Esophagus mucosa (tissue), 1 donor: ENCODE data around the gene MGMT. TPM values are rescaled to one million over a fixed set of nuclear protein-coding genes. Genes with fewer than 3 reads are reported as not detected.

Source experiments
- ATAC-seq: fragments of 200-7000 bp; cut with Tn5 transposase; one replicate; pipeline ENCODE4 v1.9.1; 2020
- total RNA-seq: library from RNA; stranded (reverse); gene quantifications from one replicate; pipeline ENCODE4 v1.2.4, GENCODE V29; 2023
- donor health status: DM: yes; HTN: yes; CAD: no.

The MGMT gene
- total RNA-seq, 1 donor from 2014 or later: 16.5 TPM

DNA sequence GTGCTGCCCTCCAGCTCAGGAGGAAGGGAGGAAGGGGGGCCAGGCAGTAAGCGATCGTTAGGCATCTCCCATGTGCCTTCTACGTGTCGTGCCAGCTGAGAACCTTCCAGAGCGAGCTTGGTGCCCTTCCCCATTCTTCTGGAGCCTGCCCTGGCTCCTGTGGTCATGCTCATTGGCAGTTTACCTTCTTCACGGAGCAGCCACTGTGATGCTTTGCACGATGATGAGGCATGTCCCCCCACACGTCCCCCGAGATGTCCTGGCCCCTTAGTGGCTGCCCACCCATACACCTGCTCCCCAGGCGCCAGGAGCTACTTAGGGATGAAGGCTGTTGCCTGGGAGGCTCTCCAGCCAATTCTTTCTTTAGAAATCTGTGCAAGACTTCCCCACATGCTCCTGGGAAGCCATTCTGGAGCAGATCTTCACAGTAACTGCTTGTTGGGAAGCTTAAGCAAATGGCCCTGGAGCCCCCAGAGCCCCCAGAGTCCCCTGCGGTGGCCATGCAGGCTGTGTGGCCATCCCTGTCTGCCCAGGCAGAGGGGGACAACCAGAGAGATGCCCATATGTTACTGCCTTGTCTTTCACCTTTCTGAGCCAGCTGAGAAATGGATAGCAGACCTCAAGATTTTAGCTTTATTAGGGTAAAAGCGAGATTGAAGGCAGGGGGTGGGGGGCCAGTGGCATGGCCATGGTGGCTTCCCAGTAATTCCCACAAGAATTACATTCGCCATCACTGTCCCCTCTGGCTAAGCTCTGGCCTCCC, 298.0 kb downstream of the MGMT start:
- no peak for ATAC-seq

DNA sequence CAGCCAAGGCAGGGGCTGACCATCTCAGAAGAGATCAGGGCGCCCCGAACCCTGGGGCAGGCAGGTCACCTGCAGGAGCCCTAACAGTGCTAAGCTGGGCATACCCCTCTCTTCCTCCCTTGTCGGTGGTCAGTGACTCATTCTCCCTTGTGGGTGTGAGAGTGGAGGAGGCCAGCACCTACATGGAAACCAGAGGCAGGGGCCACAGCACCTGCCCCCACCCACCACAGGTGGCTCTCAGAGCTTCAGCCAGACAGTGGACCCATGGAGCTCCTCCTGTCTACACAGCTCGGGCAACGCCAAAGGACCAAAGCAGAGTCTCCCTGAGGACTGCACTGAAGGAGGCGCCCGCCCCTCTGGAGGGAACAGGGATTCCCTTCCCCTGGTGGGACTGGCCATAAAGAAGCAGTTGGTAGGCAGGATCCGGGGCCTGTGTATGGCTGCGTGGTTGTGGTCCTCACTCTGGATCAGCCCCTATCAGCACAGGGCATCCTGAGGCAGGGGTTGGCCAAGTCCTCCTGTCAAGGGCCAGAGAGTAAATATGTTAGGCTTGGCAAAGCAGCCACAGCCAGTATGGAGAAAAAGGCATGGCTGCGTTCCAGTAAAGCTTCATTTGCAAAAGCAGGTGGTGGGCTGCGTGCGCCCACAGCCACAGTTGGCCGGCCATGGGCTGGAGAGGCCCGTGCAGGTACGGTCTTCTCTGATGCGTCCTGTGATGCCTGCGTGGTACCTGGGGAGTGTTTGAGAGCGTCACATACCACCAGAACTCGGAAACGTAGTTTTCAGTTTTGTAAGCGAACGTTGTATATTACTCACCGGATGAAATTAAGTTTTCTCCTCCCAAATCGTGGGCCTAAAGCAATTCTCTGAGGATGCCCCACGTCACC, 298.9 kb downstream of the MGMT start:
- no peak for ATAC-seq

DNA sequence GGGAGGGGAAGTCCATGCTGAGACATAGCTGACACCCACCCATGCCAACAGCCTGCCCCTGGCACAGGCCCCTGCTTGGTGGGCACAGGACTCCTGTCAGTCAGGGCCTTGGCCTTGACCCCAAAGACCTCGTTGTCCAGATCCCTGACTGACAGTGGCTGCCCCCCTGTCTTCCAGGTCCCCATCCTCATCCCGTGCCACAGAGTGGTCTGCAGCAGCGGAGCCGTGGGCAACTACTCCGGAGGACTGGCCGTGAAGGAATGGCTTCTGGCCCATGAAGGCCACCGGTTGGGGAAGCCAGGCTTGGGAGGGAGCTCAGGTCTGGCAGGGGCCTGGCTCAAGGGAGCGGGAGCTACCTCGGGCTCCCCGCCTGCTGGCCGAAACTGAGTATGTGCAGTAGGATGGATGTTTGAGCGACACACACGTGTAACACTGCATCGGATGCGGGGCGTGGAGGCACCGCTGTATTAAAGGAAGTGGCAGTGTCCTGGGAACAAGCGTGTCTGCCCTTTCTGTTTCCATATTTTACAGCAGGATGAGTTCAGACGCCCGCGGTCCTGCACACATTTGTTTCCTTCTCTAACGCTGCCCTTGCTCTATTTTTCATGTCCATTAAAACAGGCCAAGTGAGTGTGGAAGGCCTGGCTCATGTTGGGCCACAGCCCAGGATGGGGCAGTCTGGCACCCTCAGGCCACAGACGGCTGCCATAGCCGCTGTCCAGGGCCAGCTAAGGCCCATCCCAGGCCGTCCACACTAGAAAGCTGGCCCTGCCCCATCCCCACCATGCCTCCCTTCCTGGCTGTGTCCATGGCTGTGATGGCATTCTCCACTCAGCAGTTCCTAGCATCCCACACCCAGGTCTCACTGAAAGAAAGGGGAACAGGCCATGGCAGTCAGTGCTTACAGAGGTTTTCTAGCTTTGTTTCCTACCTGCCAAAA, 299.8 kb downstream of the MGMT start:
- no peak for ATAC-seq

DNA sequence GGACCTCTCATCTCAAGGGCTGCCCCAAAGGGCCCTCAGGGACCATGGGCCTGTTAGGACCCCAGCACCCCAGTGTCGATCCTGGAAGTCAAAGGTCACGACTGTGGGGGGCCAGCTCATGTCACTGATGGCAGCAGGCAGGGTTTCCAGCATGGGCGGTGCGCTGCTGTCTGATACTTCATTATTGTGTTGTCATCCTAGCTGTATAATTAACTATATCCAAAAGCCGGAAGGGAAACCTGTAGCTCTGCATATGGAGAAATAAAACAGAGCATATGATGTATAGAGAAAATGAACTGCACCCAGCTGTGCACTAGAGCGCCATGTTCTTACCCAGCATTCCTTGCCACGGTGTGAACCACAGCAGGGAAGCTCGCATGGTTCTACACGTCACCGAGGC, 300.7 kb downstream of the MGMT start:
- no peak for ATAC-seq

DNA sequence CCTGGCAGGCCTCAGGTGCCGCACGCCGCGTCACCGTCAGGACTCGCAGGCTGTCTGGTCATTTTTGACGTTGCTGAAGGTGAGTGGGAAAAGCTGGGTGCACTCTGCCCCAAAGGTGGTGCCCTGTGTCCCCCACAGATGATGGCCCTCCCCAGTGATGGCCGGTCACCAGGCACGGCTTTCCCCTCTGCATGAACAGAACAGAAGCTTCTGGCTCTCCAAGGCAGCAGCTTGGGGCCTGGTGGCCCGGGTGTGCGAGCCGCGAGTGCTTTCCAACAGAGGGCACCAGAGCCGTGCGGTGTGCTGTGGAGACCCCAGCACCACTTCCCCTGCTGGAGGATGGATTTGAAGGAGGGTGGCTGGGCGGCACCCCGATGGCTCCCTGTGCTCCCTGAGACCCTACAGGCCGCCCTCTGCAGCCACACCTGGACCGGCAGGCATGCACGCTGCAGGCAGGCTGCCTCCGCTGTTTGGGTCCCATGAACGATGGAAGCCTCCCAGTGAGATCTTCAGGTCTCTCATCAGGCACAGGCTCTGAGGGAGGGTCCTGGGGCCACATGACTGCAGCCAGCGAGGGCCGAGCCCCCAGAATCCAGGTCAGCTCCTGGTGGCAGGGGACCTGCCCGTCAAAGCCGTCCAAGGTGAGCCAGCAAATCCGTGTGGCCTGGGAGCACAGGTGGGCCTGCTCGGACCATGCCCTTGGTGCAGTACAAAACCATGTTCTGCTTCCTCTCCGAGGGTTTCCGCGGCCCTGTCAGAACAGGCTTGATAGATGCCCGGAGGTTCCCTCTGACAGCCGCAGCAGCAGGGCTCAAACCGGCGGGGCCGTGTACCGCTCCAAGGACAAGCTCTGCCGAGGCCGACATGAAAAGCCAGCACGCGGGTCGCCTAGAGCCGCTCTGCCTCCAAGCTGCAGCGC, 301.7 kb downstream of the MGMT start:
- ATAC-seq: no peak

DNA sequence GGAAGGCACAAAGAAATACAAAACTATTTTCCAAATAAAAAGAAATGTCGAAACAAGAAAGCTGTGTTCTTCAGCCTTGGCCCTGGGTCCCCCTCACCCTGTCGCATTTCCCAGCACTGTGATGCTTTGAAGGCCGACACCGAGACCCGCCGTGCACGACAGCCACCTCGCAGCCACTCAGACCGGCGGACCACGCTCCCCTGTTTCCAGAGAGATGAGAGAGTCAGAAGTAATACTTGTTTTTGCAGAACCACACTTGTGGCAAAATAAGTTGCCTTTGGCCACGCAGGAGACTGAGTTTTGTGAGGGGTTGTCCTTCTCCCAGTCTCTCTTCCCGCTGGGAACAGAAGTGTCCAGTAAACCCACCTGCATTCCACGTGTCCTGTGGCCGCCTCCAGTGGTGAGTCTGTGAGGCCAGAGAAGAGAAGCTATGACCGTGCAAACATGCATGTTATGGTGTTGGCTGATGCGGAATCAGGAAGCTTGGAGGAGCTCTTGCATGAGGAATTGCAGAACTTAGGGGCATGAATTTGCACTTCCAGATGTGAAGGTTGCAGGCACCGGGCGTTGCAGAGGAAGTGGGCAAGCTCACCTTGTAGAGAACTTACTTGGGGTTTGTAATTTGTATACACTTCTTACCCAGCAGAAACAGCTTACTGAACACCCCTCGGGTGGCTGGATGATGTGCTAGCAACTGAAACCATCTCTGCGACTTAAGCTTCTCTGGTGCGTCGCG, 302.5 kb downstream of the MGMT start:
- no peak for ATAC-seq

DNA sequence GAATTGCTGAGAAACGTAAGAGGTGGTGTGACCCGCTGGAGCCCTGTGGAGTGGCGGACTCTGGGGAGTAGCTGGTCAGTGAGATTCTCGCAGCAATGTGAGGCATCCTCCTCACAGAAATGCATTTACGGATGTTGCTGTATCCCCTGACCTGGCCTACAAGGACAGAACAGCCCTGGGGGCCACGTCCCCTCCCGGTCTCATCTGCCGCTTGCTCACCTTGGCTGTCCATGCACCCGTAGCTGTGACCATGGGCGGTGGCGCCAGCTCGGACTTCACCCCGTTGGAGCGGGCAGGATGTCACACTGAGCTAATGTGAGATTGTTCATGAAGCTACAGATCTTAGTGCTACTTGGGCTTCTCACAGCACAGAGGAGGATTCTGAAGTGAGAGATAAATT, 303.2 kb downstream of the MGMT start:
- no peak for ATAC-seq

DNA sequence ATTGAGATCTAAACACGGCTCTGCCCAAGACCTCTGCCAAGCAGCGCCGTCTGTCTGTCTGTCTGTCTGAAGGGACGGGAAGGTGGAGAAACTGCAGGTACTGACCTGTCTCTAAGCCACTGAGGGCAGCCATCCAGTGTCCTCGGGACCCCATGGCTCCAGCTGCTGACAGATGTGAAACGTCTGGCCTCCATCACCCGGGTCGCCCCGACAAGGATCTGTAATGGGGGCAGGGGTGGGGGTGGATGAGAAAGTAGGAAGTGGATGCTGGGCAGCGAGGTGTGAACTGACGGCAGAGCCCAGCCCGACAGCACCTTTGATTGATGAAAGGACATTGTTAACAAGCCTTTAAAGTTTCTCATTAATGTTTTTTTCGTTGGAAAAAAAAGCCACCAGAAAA, 304.0 kb downstream of the MGMT start:
- no peak for ATAC-seq

DNA sequence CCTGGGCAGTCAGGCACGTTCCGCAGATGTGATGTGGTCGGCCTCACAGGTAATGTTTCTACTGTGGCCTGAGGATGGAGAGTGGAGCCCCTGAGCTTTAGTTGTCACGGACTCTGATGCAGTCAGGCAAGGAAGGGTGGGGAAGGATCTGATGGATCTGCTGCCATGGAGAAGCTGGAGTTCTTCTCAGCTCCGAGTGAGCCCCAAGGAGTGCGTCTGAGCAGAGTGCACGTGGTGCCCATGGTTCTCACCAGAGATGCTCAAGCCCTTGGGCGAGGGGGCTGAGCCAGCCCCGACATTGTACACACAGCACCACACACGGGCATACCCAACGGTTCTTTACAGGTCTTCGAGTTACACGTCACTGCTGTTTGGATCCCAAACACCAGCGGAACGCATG, 304.5 kb downstream of the MGMT start:
- no peak for ATAC-seq

DNA sequence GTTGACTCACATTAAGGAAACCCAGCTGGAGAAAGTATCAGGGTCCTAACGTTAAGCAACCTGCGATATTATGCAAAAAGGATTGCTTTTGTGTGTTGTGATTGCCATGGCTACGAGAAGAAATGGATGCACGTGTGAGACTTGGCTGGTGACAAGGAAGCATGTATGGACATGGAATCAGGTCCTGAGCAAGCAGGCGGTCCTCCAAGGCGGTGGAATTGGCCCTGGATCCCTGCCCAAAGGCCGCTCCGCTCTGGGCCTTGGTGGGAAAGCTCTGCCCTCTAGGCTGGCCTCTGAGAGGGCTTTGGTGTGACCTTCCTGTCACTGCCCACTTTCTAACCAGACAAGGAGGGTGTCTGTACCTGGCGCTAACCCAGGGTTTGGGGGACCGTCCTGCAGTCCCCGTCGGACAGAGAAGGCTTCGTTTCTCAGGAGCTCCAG, 305.0 kb downstream of the MGMT start:
- no peak for ATAC-seq

DNA sequence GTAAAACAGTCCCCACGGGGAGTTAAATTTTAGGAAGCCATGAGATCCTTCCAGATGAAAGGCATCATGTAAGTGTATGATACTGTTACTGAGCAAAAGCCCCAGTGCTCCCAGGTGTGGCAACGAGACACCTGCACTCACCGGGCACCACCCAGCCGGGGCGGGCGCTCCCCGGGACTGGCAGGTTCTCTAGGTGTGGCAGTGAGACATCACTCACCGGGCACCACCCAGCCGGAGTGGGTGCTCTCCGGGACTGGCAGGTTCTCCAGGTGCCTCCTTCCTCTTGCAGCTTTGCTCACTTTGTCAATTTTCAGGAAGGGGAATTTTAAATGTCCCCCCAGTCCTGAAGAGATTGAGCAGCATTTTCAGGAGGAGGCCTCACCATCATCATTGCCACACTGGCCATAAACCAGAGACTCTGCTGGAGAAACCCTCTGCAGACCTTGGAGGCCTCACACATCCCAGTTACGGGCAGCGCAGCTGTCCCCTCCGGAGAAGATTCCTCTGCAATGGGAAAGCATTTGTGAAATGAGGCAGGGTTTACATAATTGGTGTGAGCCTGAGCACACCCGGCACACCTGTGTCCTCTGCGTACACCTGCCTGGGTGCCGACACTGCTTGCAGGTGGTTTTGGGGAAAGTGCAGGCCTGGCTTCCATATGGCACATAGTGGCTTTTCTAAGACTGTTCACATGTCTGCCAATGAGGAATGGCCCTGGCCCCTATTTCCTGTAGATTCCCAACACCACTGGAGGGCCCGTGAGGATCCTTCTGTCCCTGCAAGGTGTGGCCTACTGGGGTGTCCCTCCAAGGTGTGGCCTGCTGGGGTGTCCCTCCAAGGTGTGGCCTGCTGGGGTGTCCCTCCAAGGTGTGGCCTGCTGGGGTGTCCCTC, 305.7 kb downstream of the MGMT start:
- peak; percentile 77 for ATAC-seq

DNA sequence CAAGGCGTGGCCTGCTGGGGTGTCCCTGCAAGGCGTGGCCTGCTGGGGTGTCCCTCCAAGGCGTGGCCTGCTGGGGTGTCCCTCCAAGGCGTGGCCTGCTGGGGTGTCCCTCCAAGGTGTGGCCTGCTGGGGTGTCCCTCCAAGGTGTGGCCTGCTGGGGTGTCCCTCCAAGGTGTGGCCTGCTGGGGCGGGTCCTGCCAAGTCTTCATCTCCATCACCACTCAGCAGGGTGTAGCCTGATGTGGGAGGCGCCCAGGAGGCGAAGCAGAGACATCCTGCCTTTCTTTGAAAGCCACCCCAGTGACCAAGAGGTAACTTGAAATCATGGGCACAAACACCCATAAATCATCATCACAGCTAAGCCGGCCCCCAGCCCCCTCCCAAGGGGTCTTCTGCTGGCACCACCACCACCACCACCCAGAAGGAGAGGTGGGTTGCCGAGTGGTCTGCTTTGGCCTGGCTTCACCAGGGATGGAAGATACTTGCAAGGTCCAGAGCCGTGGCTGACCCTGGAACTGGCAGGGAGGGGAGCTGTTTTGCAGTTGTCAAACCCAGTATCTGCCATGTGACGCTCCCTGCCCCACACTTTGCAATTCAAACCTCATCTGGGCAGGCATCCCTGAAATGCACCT, 306.4 kb downstream of the MGMT start:
- no peak for ATAC-seq

DNA sequence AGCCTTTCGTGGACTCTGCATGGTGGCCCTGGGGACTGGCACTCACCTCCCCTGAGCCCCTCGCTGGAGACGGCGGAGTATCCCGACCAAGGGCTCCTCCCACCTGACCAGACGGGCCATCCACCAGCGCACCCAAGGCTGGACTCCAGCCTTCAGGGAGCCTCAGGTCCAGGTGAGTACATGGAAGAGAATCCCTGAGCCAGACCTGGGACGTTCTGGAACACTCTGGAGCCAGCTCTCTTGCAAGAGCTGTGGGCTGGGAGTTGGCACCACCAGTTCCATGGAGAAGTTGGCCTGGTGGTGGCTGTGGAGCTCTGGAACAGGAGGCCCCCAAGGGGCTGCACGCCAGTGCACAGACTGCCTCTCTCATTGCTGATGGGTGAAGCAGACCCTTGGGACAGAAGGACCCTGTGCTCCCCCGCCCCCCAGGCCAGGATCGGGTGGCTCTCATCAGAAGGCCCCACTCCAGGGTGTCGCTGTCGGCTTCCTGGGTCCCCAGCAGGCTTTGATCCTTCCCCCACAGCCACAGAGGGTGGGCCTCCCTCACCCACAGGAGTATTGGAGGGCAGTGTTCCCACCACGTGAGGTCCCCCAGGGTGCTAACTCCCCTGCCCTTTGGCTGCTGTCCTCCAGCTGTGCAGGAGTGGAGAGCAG, 307.2 kb downstream of the MGMT start:
- no peak for ATAC-seq

DNA sequence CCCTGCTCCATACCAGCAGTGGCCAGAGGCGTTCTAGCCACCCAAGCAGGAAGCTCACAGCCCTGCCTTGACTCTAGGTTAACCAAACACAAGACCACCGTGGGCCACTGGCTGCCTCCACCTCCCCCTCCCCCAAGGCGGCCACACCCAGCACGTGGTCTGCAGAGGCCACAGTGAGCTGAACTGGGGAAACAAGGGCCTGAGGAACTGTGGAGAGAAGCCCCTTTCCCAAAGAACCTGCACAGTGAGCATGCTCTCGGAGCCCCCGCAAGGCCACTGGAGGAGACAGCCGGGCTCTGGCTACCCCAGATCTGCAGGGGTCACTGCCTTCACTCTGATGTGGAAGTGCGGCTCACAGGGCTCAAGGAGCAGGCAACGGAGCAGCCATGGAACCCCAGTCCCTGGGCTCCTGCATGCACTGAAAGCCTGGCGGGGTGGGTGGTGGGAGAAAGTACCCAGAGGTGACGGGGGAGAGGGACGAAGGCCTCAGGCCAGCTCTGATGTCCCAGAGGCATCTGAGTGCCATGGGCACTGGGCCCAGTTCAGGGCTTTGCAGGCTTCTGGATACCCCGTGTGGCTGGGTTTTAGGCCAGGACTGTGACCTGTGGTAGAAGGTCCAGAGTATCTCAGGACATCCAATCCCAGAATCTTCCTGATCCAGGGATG, 307.8 kb downstream of the MGMT start:
- ATAC-seq: no peak

DNA sequence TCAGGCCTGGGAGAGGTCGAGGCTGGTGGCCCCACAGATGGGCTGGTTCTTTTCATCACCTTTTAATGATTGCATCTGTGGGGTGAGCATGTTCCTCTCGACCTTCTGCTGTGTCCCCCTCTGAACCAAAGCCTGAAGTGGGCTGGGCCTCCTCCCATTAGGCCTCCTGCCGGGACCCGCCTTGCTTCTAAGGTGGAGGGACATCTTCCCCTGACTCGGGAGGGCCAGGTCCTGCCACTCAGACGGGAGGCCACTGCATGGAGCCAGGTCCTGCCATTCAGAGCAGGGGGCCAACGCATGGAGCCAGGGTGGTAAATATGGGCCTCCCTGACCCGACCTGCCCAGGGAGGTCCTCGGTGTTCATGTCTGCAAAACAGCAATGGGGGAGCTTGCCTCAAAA, 308.6 kb downstream of the MGMT start:
- no peak for ATAC-seq

DNA sequence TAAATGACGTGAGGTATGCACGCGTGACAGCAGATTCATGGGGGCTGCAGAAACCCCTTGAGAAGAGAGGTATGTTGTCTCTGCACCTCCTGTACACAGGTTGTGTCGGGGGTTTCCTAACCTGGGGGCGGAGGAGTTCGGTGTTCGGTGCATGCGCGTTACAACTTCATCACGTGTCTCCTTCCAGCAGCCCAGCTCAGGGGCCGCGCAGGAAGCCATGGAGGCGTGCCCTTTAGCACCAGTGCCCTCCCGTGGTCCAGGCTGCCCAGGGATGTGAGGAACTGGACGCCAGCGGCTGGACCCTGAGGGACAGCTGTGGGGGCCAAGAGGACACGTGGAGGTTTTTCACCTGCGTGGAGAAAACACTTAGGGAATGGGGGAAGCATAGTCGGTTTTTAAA, 310.6 kb downstream of the MGMT start:
- ATAC-seq: no peak

DNA sequence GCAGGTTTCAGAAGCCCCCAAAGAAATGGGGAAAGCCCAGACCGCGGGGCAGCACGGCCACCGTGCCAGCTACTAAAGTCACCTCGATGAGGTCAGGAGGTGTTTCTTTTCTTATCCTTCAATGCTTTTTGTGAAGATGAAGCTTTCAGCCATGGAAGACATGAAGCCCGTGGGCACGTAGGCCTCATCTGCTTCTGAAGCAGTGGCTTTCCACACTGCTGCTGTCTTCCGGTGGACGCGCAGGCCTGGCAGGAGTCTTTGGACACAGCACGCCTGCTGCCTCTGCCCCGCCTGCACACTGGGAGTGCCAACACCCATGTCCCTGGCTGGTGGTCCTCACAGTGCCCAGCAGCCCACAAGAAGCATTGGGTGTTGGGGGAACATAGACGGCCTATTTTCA, 311.5 kb downstream of the MGMT start:
- no peak for ATAC-seq
